ENCODE data around the gene NUAK2.

Gene NUAK2

DNA sequence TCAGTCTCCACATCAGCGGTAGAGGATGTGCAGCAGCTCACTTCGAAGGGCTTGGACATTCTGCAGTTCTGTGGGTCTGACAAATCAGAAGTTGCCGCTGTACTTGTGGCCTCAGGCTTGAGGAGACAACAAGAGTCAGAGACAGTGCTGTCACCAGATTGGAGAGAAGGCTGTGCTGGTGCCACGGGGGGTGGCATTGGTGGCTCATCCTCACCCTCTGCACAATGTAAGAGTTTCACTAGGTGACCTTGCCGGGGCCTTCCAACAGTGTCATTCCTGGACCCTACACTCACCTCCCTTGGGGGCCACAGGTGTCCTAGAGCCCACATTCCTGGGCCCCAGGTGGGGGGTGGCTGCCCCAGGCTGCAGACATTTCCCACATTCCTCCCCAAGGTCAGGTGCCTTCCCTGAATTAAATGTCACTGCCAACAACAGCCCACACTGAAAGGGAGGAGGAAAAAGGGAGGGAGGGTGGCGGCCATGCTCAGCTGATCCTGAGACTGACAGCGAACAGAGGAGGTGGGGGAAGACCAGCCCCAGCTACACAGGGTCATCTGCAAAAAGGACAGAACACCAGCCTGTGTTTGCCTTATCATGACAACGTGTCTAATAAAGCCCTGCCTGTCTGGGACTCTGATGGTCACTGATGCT, 47.4 kb downstream of the NUAK2 start:
- Histone ChIP-seq H2AK5ac (ENCODE audit: low read depth, low read length) (no peak overlapping the region), H3K14ac (ENCODE audit: low read length) (no peak overlapping the region), H2BK15ac (ENCODE audit: low read length) (no peak overlapping the region), H3K9me3 (replicated peaks in 1 of 2; ENCODE audit: control insufficient read depth in 2 of 2, insufficient read depth in 1 of 2, low read depth in 1 of 2, low read length in 2 of 2) (peaks cover 0 to 2% of the 10 kb centered on the region in 2 donors), H3K4me3 (ENCODE audit: low read length in 2 of 2) (no peak overlapping the region), H3K4me1 (ENCODE audit: control insufficient read depth in 2 of 2, insufficient read depth in 1 of 2, low read depth in 1 of 2, low read length in 2 of 2) (peaks cover 27 to 30% of the 10 kb centered on the region in 2 donors), H4K8ac (ENCODE audit: low read depth, low read length) (no peak overlapping the region), H3K4me2 (ENCODE audit: insufficient read depth, low read length, poor library complexity, severe bottlenecking) (no peak overlapping the region), H2AFZ (ENCODE audit: low read length) (no peak overlapping the region), H3K23ac (ENCODE audit: low read depth, low read length, poor library complexity) (no peak overlapping the region), H3K9ac (ENCODE audit: low read depth, low read length, poor library complexity) (no peak overlapping the region), H3K79me1 (ENCODE audit: low read depth, low read length) (peaks cover 2% of the 10 kb centered on the region), H3K4ac (ENCODE audit: low read length) (no peak overlapping the region), H2BK5ac (ENCODE audit: low read length) (peak overlapping the region; percentile 7), H3K27ac (replicated peaks; ENCODE audit: low read length) (no peak overlapping the region), H3K36me3 (replicated peaks in 1 of 2; ENCODE audit: control insufficient read depth in 2 of 2, insufficient read depth in 2 of 2, low read length in 2 of 2) (peaks cover 7% of the 10 kb centered on the region in 2 donors), H3K27me3 (ENCODE audit: control insufficient read depth in 3 of 3, insufficient read depth in 3 of 3, low read depth in 1 of 3, low read length in 3 of 3) (no peaks in the 10 kb centered on the region), H2BK12ac (ENCODE audit: low read length) (no peak overlapping the region), H2BK120ac (ENCODE audit: low read depth, low read length) (no peak overlapping the region), H4K91ac (ENCODE audit: low read depth, low read length, poor library complexity) (no peak overlapping the region), H3K18ac (ENCODE audit: low read length) (peak overlapping the region; percentile 4)
- WGBS, 2 donors (ENCODE audit: extremely low coverage in 2 of 2, insufficient read length in 2 of 2, insufficient replicate concordance in 1 of 2): no CpG with 5 or more reads among the region's 8 CpGs
- DNase-seq (ENCODE audit: low spot score): no peak

DNA sequence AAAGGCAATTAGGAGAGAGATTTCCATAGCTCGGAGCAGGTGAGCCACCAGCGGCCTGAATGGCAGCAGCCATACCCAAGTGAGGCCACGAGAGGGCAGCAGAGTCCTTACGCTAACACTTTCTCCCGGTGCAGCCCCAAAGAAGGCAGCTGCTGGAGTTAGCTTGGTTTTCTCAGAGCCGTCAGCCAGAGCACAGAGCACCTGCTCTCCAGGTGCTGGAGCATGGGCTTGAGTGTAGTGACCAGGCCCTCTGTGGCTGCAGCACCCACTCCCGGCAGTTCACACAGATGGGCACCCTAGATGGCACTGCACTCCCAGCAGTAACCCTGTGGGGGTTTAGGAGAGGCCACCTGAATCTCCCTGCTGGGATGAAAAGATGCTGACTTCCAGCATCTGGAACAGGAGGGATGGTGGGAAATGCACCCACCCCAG, 48.0 kb downstream of the NUAK2 start:
- peak overlapping the region; percentile 4 for H3K18ac ChIP-seq (ENCODE audit: low read length)
- peak; percentile 81 for DNase-seq (ENCODE audit: low spot score)
- H3K4me3 ChIP-seq (ENCODE audit: low read length in 2 of 2): no peak overlapping the region
- peaks cover 7% of the 10 kb centered on the region in 2 donors for H3K36me3 ChIP-seq (replicated peaks in 1 of 2; ENCODE audit: control insufficient read depth in 2 of 2, insufficient read depth in 2 of 2, low read length in 2 of 2)
- H3K9ac ChIP-seq (ENCODE audit: low read depth, low read length, poor library complexity): no peak overlapping the region
- H3K9me3 ChIP-seq (replicated peaks in 1 of 2; ENCODE audit: control insufficient read depth in 2 of 2, insufficient read depth in 1 of 2, low read depth in 1 of 2, low read length in 2 of 2): peaks cover 0 to 2% of the 10 kb centered on the region in 2 donors
- no peak overlapping the region for H3K4ac ChIP-seq (ENCODE audit: low read length)
- H3K79me1 ChIP-seq (ENCODE audit: low read depth, low read length): peaks cover 2% of the 10 kb centered on the region
- no peak overlapping the region for H3K4me2 ChIP-seq (ENCODE audit: insufficient read depth, low read length, poor library complexity, severe bottlenecking)
- H3K14ac ChIP-seq (ENCODE audit: low read length): no peak overlapping the region
- H2BK120ac ChIP-seq (ENCODE audit: low read depth, low read length): no peak overlapping the region
- no peak overlapping the region for H3K27ac ChIP-seq (replicated peaks; ENCODE audit: low read length)
- H4K8ac ChIP-seq (ENCODE audit: low read depth, low read length): no peak overlapping the region
- H3K4me1 ChIP-seq (ENCODE audit: control insufficient read depth in 2 of 2, insufficient read depth in 1 of 2, low read depth in 1 of 2, low read length in 2 of 2): peaks cover 27 to 30% of the 10 kb centered on the region in 2 donors
- WGBS, 2 donors (ENCODE audit: extremely low coverage in 2 of 2, insufficient read length in 2 of 2, insufficient replicate concordance in 1 of 2): no CpG with 5 or more reads among the region's 7 CpGs
- no peak overlapping the region for H3K23ac ChIP-seq (ENCODE audit: low read depth, low read length, poor library complexity)
- no peak overlapping the region for H2AK5ac ChIP-seq (ENCODE audit: low read depth, low read length)
- peak overlapping the region; percentile 7 for H2BK5ac ChIP-seq (ENCODE audit: low read length)
- H2BK12ac ChIP-seq (ENCODE audit: low read length): no peak overlapping the region
- H4K91ac ChIP-seq (ENCODE audit: low read depth, low read length, poor library complexity): no peak overlapping the region
- H3K27me3 ChIP-seq (ENCODE audit: control insufficient read depth in 3 of 3, insufficient read depth in 3 of 3, low read depth in 1 of 3, low read length in 3 of 3): no peaks in the 10 kb centered on the region
- H2BK15ac ChIP-seq (ENCODE audit: low read length): no peak overlapping the region
- peak overlapping the region; percentile 73 for H2AFZ ChIP-seq (ENCODE audit: low read length)

GRCh38 chr1:205272536-205272935, 49.0 kb downstream of the NUAK2 start:
- H3K14ac ChIP-seq (ENCODE audit: low read length): no peak overlapping the region
- WGBS, 2 donors (ENCODE audit: extremely low coverage in 2 of 2, insufficient read length in 2 of 2, insufficient replicate concordance in 1 of 2): no CpG with 5 or more reads among the region's 3 CpGs
- H2AK5ac ChIP-seq (ENCODE audit: low read depth, low read length): peak overlapping the region; percentile 28
- peak overlapping the region; percentile 5 for H3K18ac ChIP-seq (ENCODE audit: low read length)
- no peak overlapping the region for H3K23ac ChIP-seq (ENCODE audit: low read depth, low read length, poor library complexity)
- peak overlapping the region; percentile 67 for H2BK15ac ChIP-seq (ENCODE audit: low read length)
- H3K4me2 ChIP-seq (ENCODE audit: insufficient read depth, low read length, poor library complexity, severe bottlenecking): no peak overlapping the region
- no peak for DNase-seq (ENCODE audit: low spot score)
- H3K4me1 ChIP-seq (ENCODE audit: control insufficient read depth in 2 of 2, insufficient read depth in 1 of 2, low read depth in 1 of 2, low read length in 2 of 2): peaks cover 27 to 35% of the 10 kb centered on the region in 2 donors
- no peak overlapping the region for H3K4me3 ChIP-seq (ENCODE audit: low read length in 2 of 2)
- no peak overlapping the region for H2BK5ac ChIP-seq (ENCODE audit: low read length)
- H3K79me1 ChIP-seq (ENCODE audit: low read depth, low read length): peaks cover 4% of the 10 kb centered on the region
- H3K9ac ChIP-seq (ENCODE audit: low read depth, low read length, poor library complexity): no peak overlapping the region
- peaks cover 7% of the 10 kb centered on the region in 2 donors for H3K36me3 ChIP-seq (replicated peaks in 1 of 2; ENCODE audit: control insufficient read depth in 2 of 2, insufficient read depth in 2 of 2, low read length in 2 of 2)
- H3K27me3 ChIP-seq (ENCODE audit: control insufficient read depth in 3 of 3, insufficient read depth in 3 of 3, low read depth in 1 of 3, low read length in 3 of 3): no peaks in the 10 kb centered on the region
- no peak overlapping the region for H4K91ac ChIP-seq (ENCODE audit: low read depth, low read length, poor library complexity)
- no peak overlapping the region for H2BK120ac ChIP-seq (ENCODE audit: low read depth, low read length)
- no peak overlapping the region for H2AFZ ChIP-seq (ENCODE audit: low read length)
- peaks cover 0 to 2% of the 10 kb centered on the region in 2 donors for H3K9me3 ChIP-seq (replicated peaks in 1 of 2; ENCODE audit: control insufficient read depth in 2 of 2, insufficient read depth in 1 of 2, low read depth in 1 of 2, low read length in 2 of 2)
- H4K8ac ChIP-seq (ENCODE audit: low read depth, low read length): no peak overlapping the region
- H2BK12ac ChIP-seq (ENCODE audit: low read length): no peak overlapping the region
- H3K4ac ChIP-seq (ENCODE audit: low read length): no peak overlapping the region
- H3K27ac ChIP-seq (replicated peaks; ENCODE audit: low read length): peak overlapping the region; percentile 35

- Histone ChIP-seq H3K4me1 (ENCODE audit: control insufficient read depth in 2 of 2, insufficient read depth in 1 of 2, low read depth in 1 of 2, low read length in 2 of 2) (peaks cover 27 to 38% of the 10 kb centered on the region in 2 donors), H3K4me3 (ENCODE audit: low read length in 2 of 2) (peak overlapping the region in 1 of 2 donors; percentile 33), H3K14ac (ENCODE audit: low read length) (peak overlapping the region; percentile 72), H4K91ac (ENCODE audit: low read depth, low read length, poor library complexity) (no peak overlapping the region), H3K27ac (replicated peaks; ENCODE audit: low read length) (no peak overlapping the region), H2BK12ac (ENCODE audit: low read length) (peak overlapping the region; percentile 48), H3K27me3 (ENCODE audit: control insufficient read depth in 3 of 3, insufficient read depth in 3 of 3, low read depth in 1 of 3, low read length in 3 of 3) (no peaks in the 10 kb centered on the region), H2BK5ac (ENCODE audit: low read length) (no peak overlapping the region), H2AFZ (ENCODE audit: low read length) (no peak overlapping the region), H3K23ac (ENCODE audit: low read depth, low read length, poor library complexity) (peak overlapping the region; percentile 38), H2BK120ac (ENCODE audit: low read depth, low read length) (no peak overlapping the region), H3K79me1 (ENCODE audit: low read depth, low read length) (peaks cover 4% of the 10 kb centered on the region), H2BK15ac (ENCODE audit: low read length) (peak overlapping the region; percentile 68), H3K36me3 (replicated peaks in 1 of 2; ENCODE audit: control insufficient read depth in 2 of 2, insufficient read depth in 2 of 2, low read length in 2 of 2) (peaks cover 7% of the 10 kb centered on the region in 2 donors), H2AK5ac (ENCODE audit: low read depth, low read length) (peak overlapping the region; percentile 30), H4K8ac (ENCODE audit: low read depth, low read length) (no peak overlapping the region), H3K9ac (ENCODE audit: low read depth, low read length, poor library complexity) (peak overlapping the region; percentile 22), H3K9me3 (replicated peaks in 1 of 2; ENCODE audit: control insufficient read depth in 2 of 2, insufficient read depth in 1 of 2, low read depth in 1 of 2, low read length in 2 of 2) (peaks cover 0 to 2% of the 10 kb centered on the region in 2 donors), H3K18ac (ENCODE audit: low read length) (peak overlapping the region; percentile 74), H3K4ac (ENCODE audit: low read length) (peak overlapping the region; percentile 46), H3K4me2 (ENCODE audit: insufficient read depth, low read length, poor library complexity, severe bottlenecking) (no peak overlapping the region)
- no CpG with 5 or more reads among the region's 18 CpGs for WGBS, 2 donors (ENCODE audit: extremely low coverage in 2 of 2, insufficient read length in 2 of 2, insufficient replicate concordance in 1 of 2)
- no peak for DNase-seq (ENCODE audit: low spot score)
Measured at GRCh38 chr1:205271745-205272144, 49.8 kb downstream of the NUAK2 start.

Data from neuronal stem cell (in vitro differentiated cells).